Stimulated activated naive CD4-positive, alpha-beta T cell treated with Interleukin-2 at 50 U/mL for 16 hours (primary cell): ENCODE results near the gene TMEM134.

Experiments
- DNase-seq: peaks from one replicate; lab custom pipeline; 2025; lab: John Stamatoyannopoulos, UW

Gene TMEM134

DNA sequence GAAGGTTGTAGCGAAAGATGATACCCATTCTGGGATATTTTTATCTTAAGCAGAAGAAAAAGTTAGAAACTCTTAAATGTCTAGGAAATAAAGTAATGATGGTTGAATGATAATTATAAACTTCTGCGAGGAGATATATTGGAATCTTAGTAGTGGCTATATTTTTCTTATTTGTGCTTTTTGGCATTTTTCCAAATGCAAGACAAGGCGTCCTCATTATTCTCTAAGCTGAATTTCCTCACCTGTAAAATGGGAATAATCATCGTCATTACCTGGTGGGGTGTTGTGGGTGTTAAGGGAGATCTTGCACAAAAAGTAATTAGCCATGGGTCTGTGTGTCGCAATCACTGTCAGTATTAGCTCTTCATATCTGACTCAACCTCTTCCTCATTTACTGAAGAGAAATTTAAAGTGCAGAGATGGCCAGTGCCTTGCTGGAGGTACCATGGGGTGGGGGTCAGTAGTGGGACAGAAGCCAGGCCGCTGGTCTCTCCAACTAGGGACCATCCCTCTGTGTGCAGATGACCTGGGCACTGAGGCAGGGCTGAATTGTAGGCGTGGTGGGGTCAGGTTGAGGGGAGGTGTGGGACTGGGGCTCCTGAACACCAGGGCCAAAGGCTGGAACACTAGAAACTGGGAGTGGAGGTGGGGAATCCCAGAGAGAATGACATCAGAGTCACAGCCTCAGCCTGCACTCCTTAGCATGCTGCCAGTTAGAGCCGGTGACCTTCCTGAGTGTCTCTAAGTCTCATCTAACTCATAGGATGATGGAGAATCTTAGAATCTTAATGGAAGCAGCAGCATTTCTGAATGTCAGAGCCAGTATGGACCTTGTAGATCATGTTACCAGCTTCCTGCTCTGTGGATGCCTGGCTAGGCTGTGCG, 32.0 kb upstream of the TMEM134 start:
- DNase-seq, result no peak

DNA sequence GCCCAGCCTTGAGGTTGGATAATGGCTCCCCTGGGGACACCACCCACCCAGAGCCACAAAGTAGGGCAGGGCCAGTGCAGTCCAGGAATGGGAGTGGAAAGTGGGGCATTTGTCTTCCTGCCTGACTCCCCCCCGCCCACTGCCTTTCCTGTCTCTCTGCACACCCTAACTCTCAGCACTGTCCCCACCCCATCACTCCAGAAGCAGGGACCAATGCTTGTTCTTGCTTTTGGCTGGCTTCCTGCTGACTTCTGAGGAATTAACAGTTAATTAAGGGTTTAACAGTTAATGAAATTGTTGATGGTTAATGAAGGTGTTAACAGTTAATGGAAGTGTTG, 31.4 kb upstream of the TMEM134 start:
- no peak for DNase-seq

GRCh38 chr11:67499808-67500483, 30.9 kb upstream of the TMEM134 start:
- no peak for DNase-seq

DNA sequence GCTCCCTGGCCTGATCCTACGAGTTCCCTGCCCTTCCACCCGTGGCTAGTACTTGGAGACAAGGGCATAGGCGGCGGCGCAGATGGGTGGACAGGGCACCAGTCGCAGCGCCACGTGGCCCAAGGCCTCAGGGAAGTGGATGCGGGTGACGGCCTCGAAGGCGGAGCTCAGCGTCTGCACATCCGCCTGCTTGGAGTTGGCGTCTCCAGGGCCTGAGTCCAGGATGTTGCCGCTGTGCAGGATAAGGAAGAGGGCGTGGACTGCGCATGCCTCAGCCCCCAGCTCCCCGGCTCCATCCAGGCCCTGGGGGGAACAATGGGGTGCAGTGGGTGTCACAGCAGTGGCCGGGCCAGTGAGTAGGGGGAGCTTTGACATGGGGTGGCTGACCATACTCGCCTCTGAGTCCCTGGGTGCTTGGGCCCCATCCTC, 29.5 kb upstream of the TMEM134 start:
- DNase-seq, result no peak

- no peak for DNase-seq
These were observed 28.7 kb upstream of the TMEM134 start for GRCh38 chr11:67497656-67498291.

- no peak for DNase-seq
These were observed 27.1 kb upstream of the TMEM134 start for GRCh38 chr11:67496113-67496512.

DNA sequence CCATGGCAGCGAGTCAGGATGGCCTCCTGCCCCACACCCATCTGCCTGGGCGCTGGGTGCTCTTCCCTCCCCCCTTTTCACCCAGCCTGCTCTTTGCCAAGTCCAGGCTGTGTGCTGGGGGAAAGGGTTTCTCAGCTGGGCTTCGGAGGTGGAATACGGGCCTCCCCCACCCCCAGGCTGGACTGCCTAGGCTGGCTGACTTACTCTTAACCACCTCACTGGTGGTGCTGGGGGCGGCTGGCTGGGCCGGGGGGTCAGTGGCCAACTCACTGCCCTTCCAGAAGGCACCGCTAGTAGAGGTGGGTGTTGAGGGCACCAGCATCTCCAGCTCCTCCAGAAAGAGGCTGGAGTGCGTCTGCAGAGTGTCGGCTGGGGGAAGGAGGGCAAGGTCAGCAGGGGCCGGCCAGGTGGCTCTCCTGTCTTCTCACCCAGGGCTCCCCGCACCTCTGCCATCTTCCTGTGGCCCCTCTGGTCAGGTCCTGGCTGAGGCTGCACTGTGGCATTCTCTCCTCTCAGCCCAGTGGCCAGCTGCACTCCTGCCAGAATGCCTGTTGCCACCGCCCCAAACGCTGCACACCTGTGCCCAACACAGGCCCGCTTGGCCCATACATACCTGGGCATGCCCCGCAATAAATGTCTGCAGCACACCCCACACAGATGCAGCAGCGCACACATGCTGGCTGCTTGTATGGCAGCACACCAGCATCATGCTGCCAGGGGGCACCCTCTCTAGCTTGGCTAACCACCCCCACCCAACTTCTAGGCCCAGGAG, 26.4 kb upstream of the TMEM134 start:
- DNase-seq, result no peak

GRCh38 chr11:67494371-67495233, 25.6 kb upstream of the TMEM134 start:
- no peak for DNase-seq

DNA sequence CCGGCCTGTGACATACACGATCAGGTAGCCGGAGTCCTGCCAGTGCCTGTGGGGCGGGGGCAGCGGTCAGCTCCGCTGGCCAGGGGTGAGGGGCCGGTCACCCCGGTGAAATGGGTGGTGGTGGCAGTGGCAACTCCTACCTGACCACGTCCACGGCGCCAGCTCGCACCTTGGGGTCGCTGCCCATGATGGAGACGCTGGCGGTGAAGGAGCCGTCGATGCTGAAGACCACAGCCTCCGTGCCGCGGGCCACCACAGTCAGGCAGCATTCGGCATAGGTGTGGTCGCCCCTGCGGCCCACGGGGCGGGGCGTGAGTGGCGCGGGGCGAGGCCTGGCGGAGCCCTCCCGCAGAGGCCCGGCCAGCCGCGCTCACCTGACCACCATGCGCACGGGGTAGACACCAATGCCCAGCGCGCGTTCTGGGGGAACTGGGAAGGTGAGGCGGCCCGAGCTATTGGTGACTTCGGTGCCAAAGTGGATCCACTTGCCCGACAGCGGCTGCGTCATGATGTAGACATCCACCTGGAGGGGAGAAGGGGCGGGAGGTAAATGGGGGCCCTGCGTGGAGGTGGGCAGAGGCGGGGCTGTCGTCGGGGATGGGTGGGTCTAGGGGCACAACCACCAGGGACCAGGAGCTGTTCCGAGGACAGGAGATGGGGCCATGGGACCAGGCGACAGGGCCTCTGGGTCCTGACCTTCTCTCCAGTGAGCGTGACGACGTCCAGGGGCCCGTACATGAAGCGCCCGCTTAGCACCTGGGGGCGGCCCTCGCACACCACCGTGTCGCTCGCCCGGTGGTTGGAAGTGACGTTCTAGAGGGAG, 24.7 kb upstream of the TMEM134 start:
- no peak for DNase-seq

DNA sequence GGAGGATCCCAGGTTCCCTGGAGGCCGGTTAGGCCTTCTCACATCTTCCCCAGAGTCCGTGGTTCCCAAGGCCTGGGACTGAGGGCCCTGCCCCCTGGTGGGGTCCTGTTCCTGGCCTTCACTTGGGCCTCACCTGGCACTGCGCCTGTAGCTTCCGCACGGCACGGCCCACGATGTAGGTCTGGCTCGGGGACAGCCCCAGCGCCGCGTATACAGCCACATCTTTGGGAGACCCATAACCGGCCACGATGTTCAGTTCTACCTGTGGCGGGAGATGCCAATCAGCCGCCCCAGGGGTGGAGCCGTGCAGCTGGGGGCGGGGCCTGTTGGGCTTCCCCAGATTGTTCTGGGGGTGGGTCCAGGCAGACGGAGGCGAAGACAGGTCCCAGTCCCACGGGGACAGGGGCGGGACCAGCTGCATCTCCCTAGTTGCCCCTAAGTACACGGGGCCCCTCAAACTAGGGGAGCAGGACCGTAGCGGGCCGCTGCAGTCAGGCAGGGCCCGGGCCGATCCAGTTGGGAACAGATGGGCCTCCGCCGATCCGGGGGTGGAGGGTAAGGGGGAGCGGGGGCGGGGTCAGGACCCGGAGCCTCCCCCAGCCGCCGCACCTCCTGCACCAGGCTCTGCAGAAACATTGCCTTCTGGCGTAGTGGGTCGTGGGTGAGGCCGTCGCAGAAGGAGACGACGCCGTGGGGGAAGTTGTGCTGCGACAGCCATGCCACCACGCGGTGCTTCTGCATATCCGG, 23.9 kb upstream of the TMEM134 start:
- peak; percentile 7 for DNase-seq

GRCh38 chr11:67492069-67492727, 23.1 kb upstream of the TMEM134 start:
- no peak for DNase-seq

GRCh38 chr11:67491276-67492068, 22.4 kb upstream of the TMEM134 start:
- DNase-seq, result no peak

DNA sequence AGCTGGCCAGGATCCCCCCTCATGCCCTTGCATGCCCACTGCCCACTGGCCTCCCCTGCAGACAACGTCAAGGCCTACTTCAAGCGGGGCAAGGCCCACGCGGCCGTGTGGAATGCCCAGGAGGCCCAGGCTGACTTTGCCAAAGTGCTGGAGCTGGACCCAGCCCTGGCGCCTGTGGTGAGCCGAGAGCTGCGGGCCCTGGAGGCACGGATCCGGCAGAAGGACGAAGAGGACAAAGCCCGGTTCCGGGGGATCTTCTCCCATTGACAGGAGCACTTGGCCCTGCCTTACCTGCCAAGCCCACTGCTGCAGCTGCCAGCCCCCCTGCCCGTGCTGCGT, 21.6 kb upstream of the TMEM134 start:
- DNase-seq, result no peak

DNA sequence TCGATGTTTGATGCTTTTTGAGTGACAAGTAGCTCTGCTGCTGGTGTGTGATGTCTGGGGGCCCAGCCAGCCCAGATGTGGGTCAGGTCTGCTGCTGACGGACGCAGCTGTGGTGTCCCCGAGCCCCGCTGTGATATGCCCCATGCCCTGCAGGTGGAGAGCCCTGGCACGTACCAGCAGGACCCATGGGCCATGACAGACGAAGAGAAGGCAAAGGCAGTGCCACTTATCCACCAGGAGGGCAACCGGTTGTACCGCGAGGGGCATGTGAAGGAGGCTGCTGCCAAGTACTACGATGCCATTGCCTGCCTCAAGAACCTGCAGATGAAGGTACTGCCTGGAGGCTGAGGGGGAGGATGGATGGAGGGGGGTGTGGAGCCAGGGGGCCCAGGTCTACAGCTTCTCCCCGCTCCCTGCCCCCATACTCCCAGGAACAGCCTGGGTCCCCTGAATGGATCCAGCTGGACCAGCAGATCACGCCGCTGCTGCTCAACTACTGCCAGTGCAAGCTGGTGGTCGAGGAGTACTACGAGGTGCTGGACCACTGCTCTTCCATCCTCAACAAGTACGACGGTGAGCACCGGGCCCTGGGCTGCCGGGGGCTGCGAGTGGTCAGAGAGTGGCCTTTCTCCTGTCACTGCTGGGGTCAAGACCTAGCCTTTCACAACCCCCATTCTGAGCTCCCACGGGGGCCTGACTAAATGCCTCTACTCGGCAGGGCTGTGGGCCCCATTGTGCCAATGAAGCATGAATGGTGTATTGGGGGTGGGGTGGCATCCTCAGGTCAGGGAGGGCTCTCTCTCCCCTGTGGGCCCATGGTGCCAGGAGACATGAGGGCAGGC, 21.1 kb upstream of the TMEM134 start:
- no peak for DNase-seq

GRCh38 chr11:67489203-67489884, 20.3 kb upstream of the TMEM134 start:
- DNase-seq, result no peak

DNA sequence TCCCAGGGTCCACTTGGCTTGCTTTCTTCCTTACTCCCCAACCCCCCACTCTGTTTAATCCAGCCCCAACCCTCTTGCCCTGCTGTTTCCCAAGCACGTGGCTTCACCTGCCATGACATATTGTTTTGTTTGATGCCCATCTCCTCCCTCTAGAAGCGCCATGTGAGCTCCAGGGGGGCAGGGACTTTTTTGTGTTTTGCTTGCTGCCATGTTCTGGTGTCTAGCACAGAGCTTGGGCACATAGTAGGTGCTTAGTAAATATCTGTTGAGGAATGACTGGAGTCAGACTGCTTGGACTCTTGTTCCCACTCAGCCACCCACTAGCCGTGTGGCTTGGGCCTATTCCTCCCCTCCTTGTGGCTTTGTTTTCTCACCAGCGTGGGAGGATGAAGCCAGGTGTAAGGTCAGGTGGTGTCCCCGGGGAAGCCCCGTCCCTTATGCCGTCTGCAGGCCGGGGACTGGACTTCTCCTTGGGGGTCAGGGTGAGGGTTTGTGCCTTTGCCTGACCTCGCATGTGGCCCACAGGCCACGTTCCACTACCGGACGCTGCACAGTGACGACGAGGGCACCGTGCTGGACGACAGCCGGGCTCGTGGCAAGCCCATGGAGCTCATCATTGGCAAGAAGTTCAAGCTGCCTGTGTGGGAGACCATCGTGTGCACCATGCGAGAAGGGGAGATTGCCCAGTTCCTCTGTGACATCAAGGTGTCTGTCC, 17.6 kb upstream of the TMEM134 start:
- DNase-seq, result peak; percentile 45
